ENCODE data around the gene MRGPRX3. TPM values are rescaled to one million over a fixed set of nuclear protein-coding genes. Genes with fewer than 3 reads are reported as not detected.

The MRGPRX3 gene
- total and polyA plus RNA-seq, 2 of the 13 experiments (the other 11 are each of a cell fraction or from before 2014, with no cell fraction given) = 0.53 TPM; not detected in 1

- Histone ChIP-seq H2AFZ (ENCODE audit: low read length) (no peak overlapping the region), H3K79me2 (ENCODE audit: insufficient read depth, low read length) (no peaks in the 10 kb centered on the region), H3K27ac (ENCODE audit: extremely low read length, insufficient read depth, low read length) (no peak overlapping the region), H3K4me1 (ENCODE audit: insufficient read depth, low read length) (peaks cover 53% of the 10 kb centered on the region), H3K4me3 (replicated peaks in 1 of 3; ENCODE audit: insufficient read depth in 1 of 3, low read depth in 2 of 3, low read length in 3 of 3) (no peak overlapping the region), H3K36me3 (replicated peaks in 1 of 2; ENCODE audit: control insufficient read depth in 1 of 2, insufficient read depth in 2 of 2, low read length in 2 of 2) (no peaks in the 10 kb centered on the region), H3K27me3 (ENCODE audit: control insufficient read depth in 1 of 2, insufficient read depth in 2 of 2, low read length in 2 of 2) (peaks cover 0 to 4% of the 10 kb centered on the region in 2 experiments; a peak in 2 of 5 replicates), H3K4me2 (ENCODE audit: low read depth, low read length) (peak overlapping the region; percentile 70), H3K9me3 (ENCODE audit: low read length) (no peaks in the 10 kb centered on the region), H4K20me1 (ENCODE audit: insufficient read depth, low read length) (no peaks in the 10 kb centered on the region), H3K9ac (ENCODE audit: insufficient read depth, low read depth, low read length) (no peak overlapping the region)
- BruUV-seq (replicated peaks) = no TSS peak
- in situ Hi-C loops (cut with HindIII; ENCODE audit: extremely low pct_ligation_motif_present, low pct_unique_long_range_greater_than_20kb) = loop anchor here (5.0 to 10.0 kb wide), 2 partner anchors 87 to 619 kb away; no protein-coding TSS in a partner anchor
- WGBS (ENCODE audit: low lambda C conversion rate) = 2% methylated on average over 7 of the region's 9 CpGs
- ChIA-PET CTCF (ENCODE audit: low intra/inter-chr PET ratio, low total read pairs) (interaction anchor here (0.7 to 3.7 kb wide), 6 partner anchors 9 to 617 kb away, joined by 3 to 31 read pairs (median 4); no protein-coding TSS in a partner anchor), POLR2A (interaction anchor here (1.1 to 1.3 kb wide), 4 partner anchors 9 to 280 kb away, joined by 3 to 6 read pairs (median 4); partner anchors contain the start of genes HPS5 and SAAL1)
- peak; percentile 96 for ATAC-seq
- peak; percentile 84 for FAIRE-seq
- intact Hi-C loops (cut with micrococcal nuclease; ENCODE audit: unreplicated experiment) = loop anchor here (1.0 to 5.0 kb wide), 4 partner anchors 30 to 207 kb away; partner anchors contain the start of genes GTF2H1 and HPS5
- DNase-seq (ENCODE audit: low spot score) = peak; percentile 75
- no peak for TF ChIP-seq ONECUT2 (CRISPR knock-in tag; IDR thresholded peaks at IDR 0.05)
- TF ChIP-seq ZBTB49 (CRISPR knock-in tag; IDR thresholded peaks at IDR 0.05; ENCODE audit: borderline replicate concordance) = no peak
- TF ChIP-seq RBM39 (IDR thresholded peaks at IDR 0.05; ENCODE audit: low read depth, low read length, poor library complexity, severe bottlenecking) = no peak
- TF ChIP-seq ASH2L (IDR thresholded peaks at IDR 0.05; ENCODE audit: insufficient read length, low read depth, low read length) = no peak
- TF ChIP-seq RAD21 (CRISPR knock-in tag; IDR thresholded peaks at IDR 0.05) = peak; percentile 92
- peak; percentile 19; the same call in 1 of the 2 replicates for TF ChIP-seq FUBP1 (CRISPR knock-in tag; IDR thresholded peaks at IDR 0.05; ENCODE audit: borderline replicate concordance)
- TF ChIP-seq ZNF574 (CRISPR knock-in tag; IDR thresholded peaks at IDR 0.05) = peak; percentile 74
- TF ChIP-seq ZNF543 (CRISPR knock-in tag; IDR thresholded peaks at IDR 0.05) = no peak
- 0 out of 2 replicates have a peak, but pooled peaks have one; percentile 23 for TF ChIP-seq ZNF335 (CRISPR knock-in tag; IDR thresholded peaks at IDR 0.05)
Observed at GRCh38 chr11:18115360-18116127, 16.8 kb upstream of the MRGPRX3 start.

All from HepG2 (cell line).